GM18507 (cell line): ENCODE data around the gene AKAP3.
A peak's percentile ranks its signal among the peaks of the same experiment; 100 is the strongest.

ENCODE experiments used
- DNase-seq: peaks from one replicate; pipeline ENCODE4 v3.0.0; 2011; ENCODE audit warnings: low read depth; ENCODE audit not compliant: insufficient read length; ENCODE audit errors: extremely low spot score
- FAIRE-seq: peaks from 2 replicates; lab custom pipeline; 2011; peaks lifted over from hg19 to GRCh38; lab: Jason Lieb, UNC

The AKAP3 gene

DNA sequence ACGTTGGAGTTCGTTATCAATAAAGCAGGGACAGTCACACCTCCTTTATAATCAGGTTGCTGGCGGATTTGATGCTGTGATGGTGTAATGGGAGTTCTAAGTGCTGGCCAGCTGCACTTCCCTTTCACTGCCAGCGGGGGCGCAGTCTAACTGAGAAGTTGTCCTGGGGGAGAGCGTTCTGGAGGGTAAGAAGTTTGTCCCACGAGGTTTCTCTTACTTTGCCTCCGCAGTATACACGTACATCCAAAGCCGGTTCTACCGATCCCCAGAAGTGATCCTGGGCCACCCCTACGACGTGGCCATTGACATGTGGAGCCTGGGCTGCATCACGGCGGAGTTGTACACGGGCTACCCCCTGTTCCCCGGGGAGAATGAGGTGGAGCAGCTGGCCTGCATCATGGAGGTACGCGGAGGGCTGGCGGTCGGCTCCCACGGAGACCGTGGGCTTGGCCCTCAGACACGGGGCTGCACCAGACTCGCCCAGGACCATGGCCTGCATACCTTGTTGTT is 44.1 kb downstream of the AKAP3 start:
- DNase-seq (peak; percentile 67), FAIRE-seq (peak; percentile 98)

DNA sequence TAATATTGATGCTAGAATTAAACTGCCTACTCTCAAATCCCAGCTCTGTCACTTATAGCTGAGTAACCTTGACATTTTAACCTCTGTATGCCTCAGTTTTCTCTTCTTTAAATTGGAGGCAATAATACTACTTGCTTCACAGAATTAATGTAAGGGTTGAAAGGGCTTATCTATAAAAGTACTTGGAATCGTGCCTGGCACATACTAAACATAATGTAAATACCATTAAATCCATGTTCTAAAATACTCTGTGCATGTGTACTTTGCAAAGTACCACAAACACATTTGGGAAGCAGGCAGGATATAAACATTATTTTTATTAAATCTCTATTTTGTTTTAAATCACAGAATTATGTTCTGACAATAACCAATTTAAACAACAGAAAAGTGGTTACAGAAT is 44.9 kb downstream of the AKAP3 start:
- FAIRE-seq = no peak

DNA sequence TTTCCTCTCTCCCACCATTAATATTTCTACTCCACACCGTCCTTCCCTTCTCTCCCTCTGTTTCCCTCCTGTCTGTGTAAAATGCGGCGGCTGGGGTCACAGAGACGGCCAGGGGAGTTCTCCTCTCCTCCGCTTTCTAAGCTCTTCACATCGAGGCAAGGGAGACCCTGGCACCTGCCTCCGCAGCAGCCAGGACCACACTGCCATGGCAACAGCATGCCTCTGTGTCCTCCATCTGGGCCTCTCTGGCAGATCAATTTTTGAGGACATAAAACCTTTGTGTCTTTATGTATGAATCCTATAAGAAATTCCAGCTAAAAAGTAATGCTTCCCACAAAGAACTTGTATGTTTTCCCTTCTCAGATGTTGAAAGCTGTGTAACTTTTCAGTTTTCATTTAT is 45.4 kb downstream of the AKAP3 start:
- no peak for DNase-seq
- FAIRE-seq = no peak

More for the DNA sequence above, 44.9 kb downstream of the AKAP3 start:
- no peak for DNase-seq

DNA sequence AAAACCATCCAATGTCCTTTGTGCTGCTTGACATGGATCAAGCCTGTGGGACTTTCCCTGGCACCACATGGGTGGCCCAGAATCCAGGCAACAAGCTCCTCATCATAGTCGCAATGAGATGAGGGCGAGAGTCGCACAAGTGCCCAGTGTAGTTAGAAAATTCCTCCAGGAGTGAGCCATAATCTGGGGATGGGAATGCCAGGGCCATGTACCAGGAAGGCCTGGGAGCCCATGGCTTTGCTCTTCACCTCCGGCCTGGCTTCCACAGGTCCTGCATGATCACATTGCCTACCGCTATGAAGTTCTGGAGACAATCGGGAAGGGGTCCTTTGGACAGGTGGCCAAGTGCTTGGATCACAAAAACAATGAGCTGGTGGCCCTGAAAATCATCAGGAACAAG is 53.0 kb downstream of the AKAP3 start:
- DNase-seq = no peak
- no peak for FAIRE-seq

GRCh38 chr12:4591180-4591687 is 57.6 kb downstream of the AKAP3 start:
- FAIRE-seq = no peak

GRCh38 chr12:4589941-4590340 is 58.9 kb downstream of the AKAP3 start:
- no peak for FAIRE-seq
- no peak for DNase-seq

More at GRCh38 chr12:4591180-4591687, 57.6 kb downstream of the AKAP3 start:
- no peak for DNase-seq

DNA sequence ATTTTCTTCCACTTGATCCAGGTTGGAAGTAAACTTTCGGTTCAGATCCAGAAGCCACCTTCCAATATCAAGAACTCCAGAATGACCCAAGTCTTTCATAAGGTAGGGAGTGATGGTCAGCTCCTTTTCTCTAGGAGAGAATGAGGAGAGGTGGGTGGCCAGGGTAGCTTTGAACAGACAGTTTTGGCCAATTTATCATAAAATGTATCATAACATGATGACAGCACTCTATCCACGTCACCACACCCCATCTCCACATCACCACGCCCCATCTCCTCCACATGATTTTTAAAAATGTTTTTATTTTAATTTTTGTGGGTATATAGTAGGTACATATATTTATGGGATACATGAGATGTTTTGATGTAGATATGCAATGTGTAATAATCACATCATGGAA is 59.9 kb downstream of the AKAP3 start:
- DNase-seq (no peak), FAIRE-seq (no peak)

DNA sequence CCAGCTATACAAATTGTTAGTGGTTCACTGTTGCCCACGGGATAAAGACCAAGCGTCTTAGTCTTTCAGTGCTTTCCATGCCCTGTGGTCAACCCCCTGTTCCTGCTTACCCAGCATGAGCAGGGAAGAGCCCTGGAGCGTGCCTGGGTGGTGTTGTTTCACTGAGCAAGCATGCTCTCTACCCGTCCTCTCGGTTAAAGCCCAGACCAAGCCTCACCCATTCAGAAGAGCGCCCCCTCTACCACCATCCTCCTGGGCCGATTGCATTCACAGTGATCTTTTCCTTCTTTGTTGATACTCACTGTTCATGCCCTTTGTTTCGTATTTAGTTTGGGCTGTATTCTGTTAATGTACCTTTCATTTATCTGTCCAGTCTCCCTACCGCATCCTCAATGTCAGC is 61.7 kb downstream of the AKAP3 start:
- FAIRE-seq (no peak), DNase-seq (no peak)

DNA sequence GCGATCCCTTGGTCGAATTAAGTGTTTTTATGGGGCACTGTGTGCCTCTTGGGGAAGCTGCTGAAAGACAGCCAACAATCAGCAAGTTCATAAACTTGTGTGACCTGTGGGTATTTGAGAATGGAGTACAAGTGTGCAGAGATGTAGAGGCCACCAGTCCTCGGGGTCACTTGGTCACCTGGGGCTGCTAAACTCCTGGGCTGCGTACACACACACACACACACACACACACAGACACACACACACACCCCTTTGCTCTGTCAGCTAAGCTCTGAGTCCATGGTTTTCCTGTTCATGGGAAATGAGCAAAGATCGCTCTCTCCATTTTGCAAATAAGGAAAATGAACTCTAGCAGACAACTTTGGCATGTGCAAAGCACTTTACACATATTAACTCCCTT is 62.4 kb downstream of the AKAP3 start:
- FAIRE-seq = no peak

GRCh38 chr12:4584896-4585295 is 64.0 kb downstream of the AKAP3 start:
- no peak for FAIRE-seq

More for the DNA sequence above, 62.4 kb downstream of the AKAP3 start:
- DNase-seq = no peak

GRCh38 chr12:4584281-4584680 is 64.6 kb downstream of the AKAP3 start:
- no peak for DNase-seq
- peak; percentile 21 for FAIRE-seq

More at GRCh38 chr12:4584896-4585295, 64.0 kb downstream of the AKAP3 start:
- no peak for DNase-seq

- no peak for DNase-seq
- no peak for FAIRE-seq
Measured at GRCh38 chr12:4580281-4580688, 68.6 kb downstream of the AKAP3 start.

DNA sequence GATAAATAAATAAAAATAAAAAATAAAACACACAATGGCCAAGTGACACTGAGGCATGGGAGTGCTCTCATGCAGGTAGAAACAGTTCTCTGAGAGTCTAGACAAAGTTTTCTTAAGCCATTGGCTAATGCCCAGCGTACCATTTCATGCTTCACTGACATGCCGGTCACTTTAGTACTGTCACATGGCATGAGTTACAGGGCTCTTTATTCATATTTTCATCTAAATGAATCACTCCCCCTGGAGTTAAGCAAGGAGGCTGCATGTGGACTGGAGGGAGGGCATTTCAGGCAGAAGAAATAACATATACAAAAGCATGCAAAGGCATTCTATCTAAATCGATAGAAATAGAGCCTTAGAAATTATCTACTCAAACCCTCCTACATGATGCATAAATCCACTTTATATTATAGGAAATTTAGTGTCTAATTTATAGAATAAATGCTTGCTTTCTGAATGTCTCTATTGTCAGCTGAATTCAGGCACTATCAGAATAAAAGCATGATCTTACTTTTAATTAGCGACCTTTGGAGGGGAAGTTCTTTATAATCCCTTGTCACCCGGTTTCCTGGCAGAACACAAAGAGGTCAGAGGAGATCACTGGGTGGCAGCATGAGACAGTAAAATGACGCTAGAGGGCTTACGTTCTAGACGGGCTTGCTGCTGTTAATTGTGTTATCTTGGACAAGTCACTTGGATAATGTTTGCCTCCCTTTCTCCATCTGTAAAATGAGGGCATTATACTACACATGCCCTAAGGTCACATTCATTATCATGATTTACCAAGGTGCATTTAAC is 69.3 kb downstream of the AKAP3 start:
- no peak for DNase-seq
- FAIRE-seq = peak; percentile 44

- FAIRE-seq (no peak), DNase-seq (no peak)
Measured at GRCh38 chr12:4572680-4573079, 76.2 kb downstream of the AKAP3 start.

DNA sequence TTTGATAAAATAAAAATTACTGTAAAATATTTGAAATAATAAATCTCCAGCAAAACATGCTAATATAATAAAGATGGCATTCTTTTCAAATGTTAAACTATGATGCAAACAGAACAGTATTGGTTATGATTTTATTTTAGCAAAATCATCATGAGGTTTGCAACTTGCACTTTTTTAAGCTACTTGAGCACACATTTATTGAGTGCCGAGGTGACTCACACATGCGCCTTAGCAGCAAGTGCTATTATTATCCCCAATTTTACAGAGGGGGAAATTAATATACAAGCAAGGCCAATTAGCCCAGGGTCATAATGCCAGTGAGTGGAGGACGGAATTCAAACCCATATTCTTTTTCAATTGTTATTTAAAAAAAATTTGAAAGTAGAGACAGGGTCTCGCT is 79.6 kb downstream of the AKAP3 start:
- no peak for FAIRE-seq
- no peak for DNase-seq

GRCh38 chr12:4567073-4567881 is 81.6 kb downstream of the AKAP3 start:
- peak; percentile 89 for FAIRE-seq
- DNase-seq = no peak

DNA sequence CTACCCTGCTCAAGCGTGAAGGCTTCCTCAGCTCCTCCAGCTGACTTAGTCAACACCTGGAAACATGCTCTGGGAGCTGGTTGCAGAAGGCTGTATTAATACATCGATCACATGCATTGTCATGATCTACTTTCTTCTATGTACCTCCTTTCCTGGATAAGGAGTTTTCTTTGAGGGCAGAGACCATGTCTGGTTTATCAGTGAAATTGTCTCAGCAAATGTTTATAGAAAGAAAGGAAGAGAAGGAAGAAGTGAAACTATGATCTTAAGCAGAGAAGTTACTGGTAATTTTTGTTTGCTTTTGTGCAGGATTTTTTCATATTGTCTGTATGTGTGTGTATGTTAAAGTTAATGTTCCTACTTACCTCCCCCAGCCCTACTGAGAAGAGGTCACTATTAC is 82.4 kb downstream of the AKAP3 start:
- FAIRE-seq (peak; percentile 87), DNase-seq (no peak)
